ENCODE results near the gene PIP4K2A. TPM values are rescaled to one million over a fixed set of nuclear protein-coding genes. Genes with fewer than 3 reads are reported as not detected.

The PIP4K2A gene
- total and polyA plus RNA-seq, 2 of the 8 experiments (the other 6 are each of a cell fraction or from before 2014, with no cell fraction given): 19.0 to 60.9 TPM

GRCh38 chr10:22599048-22599561 is 115.3 kb downstream of the PIP4K2A start:
- H3K56ac ChIP-seq (replicated peaks; ENCODE audit: insufficient read length, low read depth, low read length): no peak overlapping the region
- H3K27ac ChIP-seq (ENCODE audit: low read depth, low read length): no peak overlapping the region
- no peaks in the 10 kb centered on the region for H3K9me3 ChIP-seq (ENCODE audit: insufficient read depth in 2 of 2, low read depth in 1 of 2, low read length in 1 of 2)
- WGBS, 2 experiments (ENCODE audit: extremely low coverage in 1 of 2, insufficient coverage in 1 of 2, insufficient read length in 1 of 2, insufficient replicate concordance in 2 of 2, low coverage in 1 of 2, low lambda C conversion rate in 2 of 2, missing lambda C conversion rate in 1 of 2): 82% methylated on average over 4 of the region's 4 CpGs; no CpG with 5 or more reads in 1 of the 2 experiments
- no peak overlapping the region for H4K5ac ChIP-seq (ENCODE audit: insufficient read length, low read depth, low read length)
- no peak for FAIRE-seq
- no peak overlapping the region for H2AFZ ChIP-seq (ENCODE audit: low read length)
- H2BK5ac ChIP-seq (ENCODE audit: low read depth, low read length): no peak overlapping the region
- POLR2A ChIA-PET (ENCODE audit: partially characterized antibody): no interaction called here
- no peak overlapping the region for H4K91ac ChIP-seq (replicated peaks; ENCODE audit: insufficient read length, low read length)
- no peaks in the 10 kb centered on the region for H3K23me2 ChIP-seq (ENCODE audit: low read depth, low read length)
- H3K4me2 ChIP-seq (ENCODE audit: insufficient read depth in 1 of 2, low read depth in 2 of 2, low read length in 2 of 2): no peak overlapping the region
- peaks cover 0 to 17% of the 10 kb centered on the region in 2 experiments; a peak in 1 of 4 replicates for H3K79me2 ChIP-seq (ENCODE audit: control insufficient read depth in 1 of 2, insufficient read depth in 2 of 2, low read length in 2 of 2)
- H3K79me1 ChIP-seq (ENCODE audit: low read depth, low read length): peaks cover 7% of the 10 kb centered on the region; the same call in 1 of the 2 replicates
- no peak overlapping the region for H3K9ac ChIP-seq (replicated peaks in 1 of 4; ENCODE audit: extremely low read depth in 1 of 4, low read depth in 3 of 4, low read length in 3 of 4)
- H3K36me3 ChIP-seq (ENCODE audit: control insufficient read depth in 2 of 4, insufficient read depth in 4 of 4, low read length in 3 of 4): no peaks in the 10 kb centered on the region; a peak in 2 of 8 replicates
- H3K4ac ChIP-seq (replicated peaks; ENCODE audit: insufficient read length, low read depth, low read length): no peak overlapping the region
- CTCF ChIA-PET (ENCODE audit: partially characterized antibody): interaction anchor here (4.1 kb wide), 1 partner anchor 14 kb away, joined by 20 read pairs; no protein-coding TSS in a partner anchor
- no peak overlapping the region for H3K14ac ChIP-seq (ENCODE audit: insufficient read length)
- no peak overlapping the region for H3K23ac ChIP-seq (ENCODE audit: insufficient read length)
- H2AK5ac ChIP-seq (ENCODE audit: low read depth, low read length): no peak overlapping the region
- H2BK12ac ChIP-seq (ENCODE audit: low read depth, low read length): no peak overlapping the region
- H4K20me1 ChIP-seq (replicated peaks in 1 of 2; ENCODE audit: control insufficient read depth in 1 of 2, insufficient read depth in 2 of 2, low read length in 2 of 2): peaks cover 0 to 4% of the 10 kb centered on the region in 2 experiments
- DNase-seq (ENCODE audit: low read depth in 1 of 2, low spot score in 2 of 2): no peak
- H3K4me3 ChIP-seq (ENCODE audit: extremely low read depth in 1 of 4, insufficient read depth in 2 of 4, low read depth in 3 of 4, low read length in 4 of 4): no peak overlapping the region
- no peak overlapping the region for H4K8ac ChIP-seq (ENCODE audit: extremely low read depth, insufficient read depth, low read length)
- no peaks in the 10 kb centered on the region for H3K27me3 ChIP-seq (replicated peaks in 1 of 4; ENCODE audit: control insufficient read depth in 3 of 4, extremely low read depth in 1 of 4, insufficient read depth in 3 of 4, low read length in 3 of 4)
- peaks cover 0 to 3% (median 1%) of the 10 kb centered on the region in 4 experiments; a peak in 4 of 7 replicates for H3K4me1 ChIP-seq (replicated peaks in 1 of 4; ENCODE audit: control insufficient read depth in 3 of 4, insufficient read depth in 4 of 4, low read length in 3 of 4)
- H2BK120ac ChIP-seq (replicated peaks; ENCODE audit: low read depth, low read length): no peak overlapping the region
- H2BK20ac ChIP-seq (ENCODE audit: low read length): no peak overlapping the region
- H2BK15ac ChIP-seq (ENCODE audit: low read length): no peak overlapping the region
- H3K18ac ChIP-seq (ENCODE audit: extremely low read depth, low read length): no peak overlapping the region
- TF ChIP-seq SIN3A (conservative IDR thresholded peaks at IDR 0.05 in 1 of 2, IDR thresholded peaks at IDR 0.05 in 1 of 2; ENCODE audit: low read depth in 1 of 2, low read length in 2 of 2) (no peak), PHF8 (conservative IDR thresholded peaks at IDR 0.05; ENCODE audit: low read depth, low read length) (no peak), SP1 (IDR thresholded peaks at IDR 0.05; ENCODE audit: low read depth, low read length) (no peak)

Measured in H1 (cell line).